ENCODE results near the gene FOXN1.
"Not testable (repeated sequence)": the region's sequence is repeated elsewhere in the genome, so short reads cannot be mapped to it uniquely, and the experiment has no call there.

The FOXN1 gene

DNA sequence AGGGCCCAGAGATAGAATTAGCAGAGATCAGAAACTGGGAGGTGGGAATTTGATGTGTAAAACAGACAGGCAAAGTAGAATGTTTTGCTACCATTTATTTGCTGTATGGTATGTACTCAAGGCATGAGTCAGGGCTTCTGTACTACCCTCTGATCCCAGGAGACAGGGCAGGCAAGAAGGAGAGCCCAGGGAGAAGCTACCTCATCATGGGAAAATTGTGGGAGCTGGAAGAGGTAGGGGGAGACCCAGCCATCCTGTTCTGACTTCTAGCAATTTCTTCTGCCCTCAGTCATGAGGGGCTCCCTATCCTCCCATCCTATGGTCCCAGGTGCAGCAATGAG lies 66.9 kb downstream of the FOXN1 start:
- TF ChIP-seq, protein P1, sequence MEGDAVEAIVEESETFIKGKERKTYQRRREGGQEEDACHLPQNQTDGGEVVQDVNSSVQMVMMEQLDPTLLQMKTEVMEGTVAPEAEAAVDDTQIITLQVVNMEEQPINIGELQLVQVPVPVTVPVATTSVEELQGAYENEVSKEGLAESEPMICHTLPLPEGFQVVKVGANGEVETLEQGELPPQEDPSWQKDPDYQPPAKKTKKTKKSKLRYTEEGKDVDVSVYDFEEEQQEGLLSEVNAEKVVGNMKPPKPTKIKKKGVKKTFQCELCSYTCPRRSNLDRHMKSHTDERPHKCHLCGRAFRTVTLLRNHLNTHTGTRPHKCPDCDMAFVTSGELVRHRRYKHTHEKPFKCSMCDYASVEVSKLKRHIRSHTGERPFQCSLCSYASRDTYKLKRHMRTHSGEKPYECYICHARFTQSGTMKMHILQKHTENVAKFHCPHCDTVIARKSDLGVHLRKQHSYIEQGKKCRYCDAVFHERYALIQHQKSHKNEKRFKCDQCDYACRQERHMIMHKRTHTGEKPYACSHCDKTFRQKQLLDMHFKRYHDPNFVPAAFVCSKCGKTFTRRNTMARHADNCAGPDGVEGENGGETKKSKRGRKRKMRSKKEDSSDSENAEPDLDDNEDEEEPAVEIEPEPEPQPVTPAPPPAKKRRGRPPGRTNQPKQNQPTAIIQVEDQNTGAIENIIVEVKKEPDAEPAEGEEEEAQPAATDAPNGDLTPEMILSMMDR (IDR thresholded peaks at IDR 0.05; ENCODE audit: low read depth, low read length), result no peak
- no peak overlapping the region for H3K4me3 ChIP-seq (ENCODE audit: low read depth, low read length)
- DNase-seq (ENCODE audit: low read depth), result no peak

DNA sequence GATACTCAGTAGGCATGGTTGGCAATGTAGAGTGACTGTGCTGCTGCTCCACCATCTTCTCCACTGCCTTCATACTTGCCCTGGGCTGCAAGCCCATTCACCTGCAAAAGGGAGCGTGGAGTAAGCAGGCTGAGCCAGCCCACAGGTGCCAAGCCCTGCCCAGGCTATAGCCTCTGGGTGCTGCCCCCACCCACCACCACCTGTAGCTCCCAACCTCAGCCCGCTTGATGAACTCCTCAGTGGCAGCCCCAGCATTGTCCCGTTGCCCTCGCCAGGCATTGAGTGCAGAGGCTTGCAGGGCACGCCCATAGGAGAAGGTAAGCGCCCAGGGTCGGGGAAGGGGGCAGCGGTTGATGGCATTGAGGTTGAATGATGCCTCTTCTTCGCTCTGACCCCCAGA lies 67.4 kb downstream of the FOXN1 start:
- no peak overlapping the region for H3K4me3 ChIP-seq (ENCODE audit: low read depth, low read length)
- TF ChIP-seq MYC (IDR thresholded peaks at IDR 0.05; ENCODE audit: low read depth, low read length) (no peak), POLR2A (IDR thresholded peaks at IDR 0.05; ENCODE audit: extremely low read depth, insufficient read length) (no peak)
- TF ChIP-seq, protein P1 (IDR thresholded peaks at IDR 0.05; ENCODE audit: low read depth, low read length), result no peak
- TF ChIP-seq, protein P2, sequence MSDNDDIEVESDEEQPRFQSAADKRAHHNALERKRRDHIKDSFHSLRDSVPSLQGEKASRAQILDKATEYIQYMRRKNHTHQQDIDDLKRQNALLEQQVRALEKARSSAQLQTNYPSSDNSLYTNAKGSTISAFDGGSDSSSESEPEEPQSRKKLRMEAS (IDR thresholded peaks at IDR 0.05; ENCODE audit: low read depth, low read length), result no peak
- no peak for DNase-seq (ENCODE audit: low read depth)

DNA sequence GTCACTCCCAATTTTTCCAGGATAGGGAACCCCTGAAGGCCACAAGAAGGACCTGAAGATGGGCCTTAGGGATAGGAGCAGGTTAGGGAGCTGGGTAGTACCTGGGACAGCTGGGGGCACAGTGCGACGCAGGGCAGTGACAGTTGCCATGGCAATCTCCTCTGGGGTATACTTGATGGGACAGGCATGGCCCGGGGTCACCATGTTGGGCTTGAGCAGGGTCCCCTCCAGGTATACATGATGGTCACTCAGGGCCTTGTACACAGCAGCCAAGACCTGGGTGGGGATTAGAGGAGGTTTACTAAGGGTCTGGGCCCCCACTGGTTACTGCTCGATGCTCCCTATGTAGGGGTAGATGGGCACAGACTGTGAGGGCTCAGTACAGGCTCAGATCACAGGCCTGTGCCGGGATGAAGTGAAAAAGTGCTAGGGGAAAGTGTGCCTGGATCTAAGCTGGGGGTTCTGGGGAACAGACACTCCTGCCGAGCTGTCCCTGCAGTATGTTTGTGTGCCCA lies 67.9 kb downstream of the FOXN1 start:
- no peak for DNase-seq (ENCODE audit: low read depth)
- TF ChIP-seq POLR2A (IDR thresholded peaks at IDR 0.05; ENCODE audit: extremely low read depth, insufficient read length) (no peak), MYC (IDR thresholded peaks at IDR 0.05; ENCODE audit: low read depth, low read length) (no peak)
- TF ChIP-seq, protein P2 (IDR thresholded peaks at IDR 0.05; ENCODE audit: low read depth, low read length), result no peak
- TF ChIP-seq, protein P1 (IDR thresholded peaks at IDR 0.05; ENCODE audit: low read depth, low read length), result no peak
- no peak overlapping the region for H3K4me3 ChIP-seq (ENCODE audit: low read depth, low read length)

DNA sequence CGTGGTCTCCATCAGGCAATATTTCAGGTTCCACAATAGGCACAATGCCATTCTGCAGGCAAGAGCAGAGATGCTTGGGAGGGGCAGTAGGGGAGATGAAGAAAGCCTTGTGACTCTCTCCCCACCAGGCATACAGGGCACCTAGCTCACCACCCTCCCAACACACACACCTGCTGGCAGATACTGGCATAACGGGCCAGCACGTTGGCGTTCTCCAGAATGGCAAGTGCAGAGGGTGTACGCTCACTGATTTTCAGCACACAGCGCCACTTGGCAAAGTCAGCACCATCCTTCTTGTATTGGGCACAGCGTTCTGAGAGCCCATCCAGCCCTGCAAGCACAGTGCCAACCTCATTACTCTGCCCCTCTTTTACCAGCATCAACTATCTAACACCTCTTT lies 68.4 kb downstream of the FOXN1 start:
- no peak for DNase-seq (ENCODE audit: low read depth)
- no peak overlapping the region for H3K4me3 ChIP-seq (ENCODE audit: low read depth, low read length)
- no peak for TF ChIP-seq MYC (IDR thresholded peaks at IDR 0.05; ENCODE audit: low read depth, low read length)
- TF ChIP-seq, protein P2 (IDR thresholded peaks at IDR 0.05; ENCODE audit: low read depth, low read length), result no peak
- TF ChIP-seq, protein P1 (IDR thresholded peaks at IDR 0.05; ENCODE audit: low read depth, low read length), result no peak
- no peak for TF ChIP-seq POLR2A (IDR thresholded peaks at IDR 0.05; ENCODE audit: extremely low read depth, insufficient read length)

DNA sequence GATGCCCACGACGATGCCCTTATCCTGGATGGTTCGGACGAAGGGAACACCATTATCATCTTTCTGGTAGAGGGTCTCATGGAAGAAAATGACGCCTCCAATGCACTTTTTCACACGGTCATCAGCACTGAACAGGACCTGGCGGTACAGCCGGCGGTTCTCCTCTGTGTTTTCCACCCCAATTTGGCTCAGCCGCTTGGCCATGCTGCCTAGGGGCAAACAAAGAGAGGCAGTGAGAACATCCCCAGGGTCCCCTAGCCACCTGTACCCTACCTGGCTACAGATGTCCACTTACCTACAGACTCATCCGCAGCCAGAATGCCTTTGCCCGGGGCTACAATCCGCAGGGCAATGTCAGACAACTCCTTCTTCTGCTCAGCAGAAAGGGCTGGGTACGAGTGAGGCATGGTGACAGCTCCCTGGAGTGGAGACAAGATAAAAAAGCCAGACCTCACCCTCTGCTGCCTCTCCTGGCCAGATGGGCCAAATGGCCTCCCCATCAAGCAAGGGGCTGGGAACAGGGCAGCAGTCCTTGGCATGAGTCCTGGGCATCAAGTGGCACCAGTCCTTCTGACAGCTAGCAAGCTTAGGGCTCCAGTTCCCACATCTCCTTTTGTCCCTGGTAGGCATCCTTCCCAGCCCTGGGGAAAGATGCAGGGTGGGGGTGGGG lies 69.1 kb downstream of the FOXN1 start:
- DNase-seq (ENCODE audit: low read depth), result no peak
- H3K4me3 ChIP-seq (ENCODE audit: low read depth, low read length), result no peak overlapping the region
- TF ChIP-seq, protein P2 (IDR thresholded peaks at IDR 0.05; ENCODE audit: low read depth, low read length), result no peak
- TF ChIP-seq MYC (IDR thresholded peaks at IDR 0.05; ENCODE audit: low read depth, low read length), result no peak
- TF ChIP-seq POLR2A (IDR thresholded peaks at IDR 0.05; ENCODE audit: extremely low read depth, insufficient read length), result no peak
- TF ChIP-seq, protein P1 (IDR thresholded peaks at IDR 0.05; ENCODE audit: low read depth, low read length), result no peak

DNA sequence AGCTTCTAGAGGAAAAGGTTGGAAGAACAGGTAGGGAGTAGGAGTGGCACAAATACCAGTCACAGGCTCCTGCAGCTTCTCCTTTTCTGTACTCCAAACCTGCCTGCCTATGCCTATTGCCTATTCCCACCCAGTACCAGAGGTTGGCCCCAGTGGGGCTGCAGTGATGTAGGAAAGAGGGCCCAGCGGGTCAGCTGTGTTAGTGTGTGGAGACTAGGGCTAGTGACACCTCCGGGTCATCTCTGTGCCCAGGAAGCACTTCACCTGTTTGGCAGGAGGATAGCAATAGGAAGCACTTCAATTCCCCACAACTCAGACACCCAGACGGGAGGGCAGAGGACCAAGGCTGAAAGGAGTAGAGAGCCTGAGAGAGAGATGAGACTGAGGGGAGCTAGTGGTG lies 69.9 kb downstream of the FOXN1 start:
- not testable (repeated sequence) for DNase-seq (ENCODE audit: low read depth)
- peak overlapping the region; percentile 4 for H3K4me3 ChIP-seq (ENCODE audit: low read depth, low read length)

Measured in NB4 (cell line).